ENCODE results near the gene HMGXB4.
A peak's percentile ranks its signal among the peaks of the same experiment; 100 is the strongest.

The HMGXB4 gene

DNA sequence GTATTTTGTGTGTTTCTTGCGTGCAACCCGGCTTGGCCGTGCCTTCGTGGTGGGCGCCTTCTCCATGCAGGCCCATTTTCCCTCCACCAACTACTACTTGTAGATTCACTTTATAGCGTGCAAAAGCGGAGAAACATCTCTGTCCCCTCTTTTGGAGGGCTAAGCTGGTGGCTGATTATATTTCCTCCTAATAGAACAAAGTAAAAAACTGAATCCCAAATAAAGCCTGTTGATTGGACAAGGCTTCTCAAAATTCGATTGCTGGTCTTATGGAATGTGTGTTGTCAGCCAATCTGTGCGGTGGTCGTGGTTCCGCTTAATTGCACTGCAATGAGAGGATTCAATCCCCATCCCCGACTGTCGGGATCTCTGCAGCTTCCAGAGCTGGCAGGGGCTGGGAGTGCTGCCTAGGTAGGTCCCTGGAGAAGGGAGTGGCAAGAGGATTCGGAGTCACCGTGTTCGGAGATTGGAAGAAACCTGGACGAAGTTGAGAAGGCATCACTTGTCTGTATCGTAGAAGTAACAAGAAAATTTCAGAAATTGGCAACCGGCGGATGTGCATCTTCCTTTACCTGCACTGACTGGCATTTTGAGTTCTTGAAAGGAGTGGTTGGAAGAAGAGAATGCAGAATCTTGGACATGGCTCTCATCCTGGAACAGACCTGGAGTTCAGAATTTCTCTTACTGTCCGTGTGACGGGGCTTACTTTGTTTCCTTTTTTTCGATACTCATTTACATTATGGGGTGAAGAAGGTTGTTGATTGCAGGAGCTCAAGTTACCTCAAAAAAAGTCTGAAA, 1.1 kb downstream of the HMGXB4 start:
- DNase-seq: no peak

- DNase-seq: no peak
Observed at GRCh38 chr22:35264986-35265385, 7.7 kb downstream of the HMGXB4 start.

GRCh38 chr22:35266277-35266676, 9.0 kb downstream of the HMGXB4 start:
- no peak for DNase-seq

DNA sequence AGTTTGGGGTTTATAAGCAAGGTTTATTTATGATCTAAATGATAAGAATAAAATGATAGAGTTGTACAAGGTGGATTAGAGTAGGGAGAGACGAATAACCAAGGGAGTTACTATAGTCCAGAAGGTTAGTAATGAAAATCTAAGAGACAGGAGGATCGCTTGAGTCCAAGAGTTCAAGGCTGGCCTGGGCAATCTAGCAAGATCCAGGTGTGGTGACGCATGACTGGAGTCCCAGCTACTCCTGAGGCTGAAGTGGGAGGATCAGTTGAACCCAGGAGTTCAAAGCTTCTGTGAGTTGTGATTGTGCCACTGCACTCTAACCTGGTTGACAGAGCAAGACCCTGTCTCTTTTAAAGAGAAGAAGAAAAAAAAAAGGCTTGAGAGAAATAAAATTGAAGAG, 12.3 kb downstream of the HMGXB4 start:
- no peak for DNase-seq

DNA sequence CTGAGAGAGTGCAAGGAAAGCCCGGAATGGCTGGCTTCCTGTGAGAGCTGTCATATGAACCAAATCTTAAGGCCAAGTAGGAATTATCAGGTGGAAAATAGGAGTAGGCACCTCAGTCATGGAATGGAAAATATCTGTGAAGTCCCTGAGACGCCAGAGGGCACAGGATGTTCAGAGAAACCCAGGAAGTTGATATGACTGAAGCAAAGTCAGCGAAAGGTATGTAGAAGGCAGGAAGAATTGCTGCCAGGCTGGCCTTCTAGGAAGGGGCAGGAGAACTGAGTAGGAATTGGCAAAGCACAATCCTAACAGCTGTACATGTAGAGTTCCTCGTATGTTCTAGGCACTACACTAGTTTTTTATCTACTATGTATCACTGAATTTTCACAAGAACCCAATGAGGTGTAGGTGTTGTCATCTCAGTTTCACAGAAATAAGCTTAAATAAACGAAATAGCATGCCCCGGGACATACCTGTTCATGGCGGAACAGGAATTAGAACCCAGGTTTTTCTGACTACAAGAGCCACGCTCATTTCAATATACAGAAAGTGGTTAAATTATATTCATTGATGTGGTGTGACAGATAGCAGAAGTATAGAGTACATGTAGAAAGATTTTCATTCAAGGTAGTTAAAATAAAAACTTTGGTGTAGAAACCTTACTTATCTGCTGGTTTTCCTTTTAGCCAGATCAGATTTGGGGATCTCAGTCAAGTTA, 17.0 kb downstream of the HMGXB4 start:
- DNase-seq: no peak

- no peak for DNase-seq
Observed at GRCh38 chr22:35275580-35275979, 18.3 kb downstream of the HMGXB4 start.

DNA sequence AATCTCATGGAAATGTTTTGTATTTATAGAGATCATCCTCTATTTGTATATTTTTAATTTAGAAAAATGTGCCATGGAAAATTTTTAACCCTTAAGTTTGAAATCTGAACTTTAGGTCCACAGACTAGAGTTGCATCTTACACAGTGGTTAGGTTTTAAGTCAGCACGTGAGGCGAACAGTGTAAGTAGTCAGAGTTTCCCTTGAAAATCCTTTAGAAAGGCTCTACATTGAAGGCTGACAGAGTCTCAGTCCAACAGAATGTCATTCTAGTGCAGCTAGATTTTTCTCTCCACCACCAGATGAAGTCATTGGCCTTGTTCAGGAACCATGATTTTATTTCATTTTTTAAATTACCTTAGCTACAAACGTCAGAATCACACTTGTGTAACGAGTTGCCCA, 18.7 kb downstream of the HMGXB4 start:
- DNase-seq: no peak

DNA sequence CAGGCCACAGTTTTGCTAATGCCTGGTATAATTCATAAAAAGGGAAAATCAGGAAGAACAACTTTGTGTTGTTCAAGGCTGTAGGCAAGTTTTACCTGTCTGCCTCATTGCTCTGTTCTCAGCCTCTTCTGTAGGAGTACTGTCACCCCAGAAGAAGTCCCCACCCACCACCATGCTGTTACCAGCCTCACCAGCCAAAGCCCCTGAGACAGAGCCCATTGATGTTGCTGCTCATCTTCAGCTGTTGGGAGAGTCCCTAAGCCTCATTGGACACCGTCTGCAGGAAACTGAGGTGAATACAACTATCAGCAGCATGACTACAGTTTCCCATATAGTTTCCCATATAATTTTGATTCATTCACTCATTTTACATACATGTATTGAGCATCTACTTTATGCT, 30.8 kb downstream of the HMGXB4 start:
- no peak for DNase-seq

GRCh38 chr22:35292786-35293185, 35.5 kb downstream of the HMGXB4 start:
- no peak for DNase-seq

- no peak for DNase-seq
Observed at GRCh38 chr22:35296051-35296450, 38.8 kb downstream of the HMGXB4 start.

DNA sequence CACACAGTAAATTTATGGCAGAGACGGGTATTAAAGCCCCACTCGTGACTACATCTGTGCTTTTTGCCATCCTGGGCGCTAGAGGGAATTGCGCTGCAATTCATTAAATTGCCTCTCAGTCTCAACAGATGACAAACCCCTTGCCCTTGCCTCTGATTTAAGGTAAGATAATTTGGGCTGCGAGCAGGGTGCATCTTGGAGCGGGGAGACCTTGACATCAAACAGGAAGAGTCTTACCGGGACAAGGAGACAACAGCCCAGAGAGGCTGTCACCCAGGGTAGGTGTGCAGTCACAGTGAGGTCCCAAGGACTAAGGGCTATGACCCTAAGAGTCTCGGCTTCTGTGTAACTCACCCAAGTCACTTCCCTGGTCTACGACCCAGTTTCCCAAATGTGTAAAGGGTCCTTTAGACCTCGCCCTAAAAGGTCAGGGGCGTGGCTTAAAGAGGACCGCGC, 42.0 kb downstream of the HMGXB4 start:
- no peak for DNase-seq

- peak; percentile 99 for DNase-seq
Observed at GRCh38 chr22:35299673-35300499, 42.6 kb downstream of the HMGXB4 start, which contains the start of gene TOM1. Gene TOM1 (plus strand): TSS chr22:35299894. CDS start chr22:35299929, 35 bp downstream.

DNA sequence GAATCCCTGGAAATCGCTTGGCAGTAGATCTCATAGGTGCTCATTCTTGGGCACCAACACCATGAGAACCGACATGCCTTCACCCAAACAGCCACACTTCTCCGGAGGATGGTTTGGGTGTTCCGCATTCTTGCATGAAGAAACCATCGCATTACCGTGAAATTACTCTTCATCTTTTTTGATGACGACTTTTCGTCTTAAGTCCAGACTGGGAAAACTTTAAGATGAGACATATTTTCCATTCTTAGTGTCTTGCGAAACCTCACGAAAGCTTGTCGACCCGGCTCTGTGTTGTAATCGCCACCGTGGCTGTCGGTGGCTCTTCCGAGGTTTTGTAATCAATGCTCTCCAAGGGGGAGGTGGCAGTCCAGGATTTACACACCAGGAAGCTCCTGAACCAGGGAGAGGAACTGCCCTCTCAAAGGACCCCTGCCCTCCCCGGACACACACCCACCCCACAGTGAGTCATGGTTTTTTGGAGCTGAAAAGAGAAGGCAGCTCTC, 44.1 kb downstream of the HMGXB4 start:
- no peak for DNase-seq

GRCh38 chr22:35303029-35303624, 45.8 kb downstream of the HMGXB4 start:
- DNase-seq: no peak

- no peak for DNase-seq
Observed at GRCh38 chr22:35305525-35306070, 48.3 kb downstream of the HMGXB4 start.

GRCh38 chr22:35306350-35306967, 49.2 kb downstream of the HMGXB4 start:
- DNase-seq: no peak

- DNase-seq: no peak
Observed at GRCh38 chr22:35307372-35307771, 50.1 kb downstream of the HMGXB4 start.

DNA sequence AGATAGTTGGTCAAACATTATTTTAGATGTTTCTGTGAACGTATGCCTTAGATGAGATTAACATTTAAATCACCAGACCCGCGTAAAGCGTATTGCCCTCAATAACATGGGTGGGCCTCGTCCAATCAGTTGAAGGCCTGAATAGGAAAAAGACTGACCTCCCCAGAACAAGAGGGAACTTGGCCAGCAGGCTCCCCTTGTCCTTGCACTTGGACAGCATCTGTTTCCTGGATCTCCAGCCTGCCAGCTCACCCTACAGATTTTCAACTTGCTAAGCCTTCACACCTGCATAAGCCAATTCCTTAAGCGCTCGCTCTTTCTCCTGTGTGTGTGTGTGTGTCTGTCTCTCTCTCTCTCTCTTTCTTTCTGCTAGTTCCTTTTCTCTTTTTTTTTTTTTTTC, 50.6 kb downstream of the HMGXB4 start:
- DNase-seq: no peak

DNA sequence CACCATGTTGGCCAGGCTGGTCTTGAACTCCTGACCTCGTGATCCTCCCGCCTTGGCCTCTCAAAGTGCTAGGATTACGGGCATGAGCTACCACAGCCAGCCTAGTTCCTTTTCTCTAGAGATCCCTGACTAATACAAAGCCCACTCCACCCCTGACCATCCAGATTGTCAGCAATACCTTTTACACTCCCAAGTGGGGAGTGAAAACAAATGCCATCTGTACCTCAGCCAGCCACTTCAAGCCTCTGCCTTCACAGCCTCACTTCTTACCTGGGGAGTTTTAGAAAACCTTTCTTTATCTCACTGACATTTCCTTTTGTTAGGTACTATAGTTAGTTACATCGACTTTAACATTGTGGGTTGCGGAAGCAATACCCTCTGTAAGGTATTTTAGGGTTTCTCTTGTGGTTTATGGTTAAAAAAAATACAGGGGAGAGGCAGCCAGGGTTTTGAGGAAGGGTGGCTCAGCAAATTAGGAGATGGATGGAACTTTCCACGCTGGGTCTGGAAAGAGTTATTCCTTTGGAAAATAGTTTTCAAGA, 51.3 kb downstream of the HMGXB4 start:
- no peak for DNase-seq

DNA sequence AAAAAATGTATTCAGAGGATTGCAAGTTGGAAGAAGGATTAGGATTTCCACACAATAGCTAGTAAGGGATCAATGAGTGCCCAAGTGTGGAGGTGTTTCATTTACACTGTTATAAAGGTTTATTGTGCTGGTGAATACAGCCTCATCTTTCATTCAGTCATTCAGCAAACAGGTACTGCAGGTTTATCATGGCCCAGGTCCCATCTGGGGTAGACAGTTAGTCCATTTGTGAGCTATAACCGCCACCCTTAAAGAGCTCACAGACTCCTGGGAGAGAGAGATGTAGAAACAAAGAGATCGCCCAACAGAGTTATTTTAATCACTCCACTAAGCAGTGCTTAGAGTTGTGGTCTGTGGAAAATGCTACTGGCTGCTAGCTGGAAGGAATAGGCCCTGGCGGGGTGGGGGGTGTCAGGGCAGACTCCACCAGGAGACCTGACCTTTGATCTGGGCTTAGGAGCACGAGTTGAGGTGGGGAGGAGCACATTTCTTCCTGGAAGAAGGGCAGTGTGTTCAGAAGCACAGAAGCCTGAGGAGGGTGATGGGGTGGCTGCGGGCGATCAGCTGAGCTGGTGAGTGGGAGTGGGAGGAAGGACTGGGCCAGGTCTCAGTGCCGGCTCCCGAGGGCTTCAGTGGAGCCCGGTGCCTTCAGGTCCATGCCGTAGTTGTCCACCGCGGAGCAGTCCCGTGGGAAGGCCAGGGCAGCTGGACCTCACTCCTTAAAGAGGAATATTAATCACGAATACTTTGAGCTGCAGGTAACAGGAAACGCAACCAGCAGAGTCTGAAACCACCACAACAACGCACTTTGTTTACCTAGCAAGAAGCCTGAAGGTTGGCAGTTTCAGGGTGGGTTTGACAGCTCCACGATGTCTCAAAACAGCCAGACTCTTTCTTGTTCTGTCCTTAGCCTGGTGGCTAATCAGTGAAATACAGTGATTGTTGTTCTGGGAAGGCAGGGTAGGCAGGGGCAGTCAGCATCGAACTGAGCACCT, 53.6 kb downstream of the HMGXB4 start:
- no peak for DNase-seq
